GM18508 (cell line): ENCODE data around the gene ILF2.
"Not testable (repeated sequence)": the region's sequence is repeated elsewhere in the genome, so short reads cannot be mapped to it uniquely, and the experiment has no call there.

Experiments used
- ATAC-seq: cut with Tn5 transposase; IDR thresholded peaks from one replicate; pipeline ENCODE4 v1.9.1; 2021; ENCODE audit warnings: moderate number of reproducible peaks; ENCODE audit not compliant: insufficient read depth, unreplicated experiment

ILF2 gene

DNA sequence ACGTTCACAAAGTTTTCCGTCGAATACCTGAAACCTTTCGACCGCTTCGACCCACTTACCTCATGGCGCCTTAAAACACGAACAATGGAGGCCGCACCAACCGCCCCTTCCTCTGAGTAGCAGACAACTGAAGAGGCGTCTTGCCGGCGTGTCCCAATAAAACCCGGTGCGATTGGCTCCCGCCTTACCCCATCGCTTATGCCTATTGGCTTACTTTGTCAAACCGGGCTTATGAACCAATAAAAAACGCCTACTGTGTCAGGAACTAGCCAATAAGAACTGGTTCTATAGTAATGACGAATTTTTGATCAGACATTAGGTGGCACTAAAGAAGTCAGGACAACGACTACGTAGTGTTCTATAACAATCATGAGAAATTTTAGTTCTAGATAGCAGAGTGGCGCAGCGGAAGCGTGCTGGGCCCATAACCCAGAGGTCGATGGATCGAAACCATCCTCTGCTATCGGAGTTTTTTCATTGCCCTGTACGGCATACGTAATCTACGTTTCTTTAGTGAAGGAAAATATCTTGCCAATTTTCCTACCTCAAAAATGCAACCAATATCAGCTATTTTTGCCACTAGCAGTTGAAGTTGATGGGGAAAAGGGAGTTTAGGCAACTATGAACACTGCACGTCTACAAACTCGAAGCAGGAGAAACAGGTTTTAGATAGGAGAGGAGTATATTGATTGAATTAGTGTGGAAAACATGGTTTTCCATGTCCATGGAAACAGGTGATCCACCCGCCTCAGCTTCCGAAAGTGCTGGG is at the start of gene ILF2:
ILF2 (minus strand) TSS at position 135 of the 769 bp plus-strand sequence; CDS start at position 64, 71 bp downstream.
- peak; percentile 82 for ATAC-seq

DNA sequence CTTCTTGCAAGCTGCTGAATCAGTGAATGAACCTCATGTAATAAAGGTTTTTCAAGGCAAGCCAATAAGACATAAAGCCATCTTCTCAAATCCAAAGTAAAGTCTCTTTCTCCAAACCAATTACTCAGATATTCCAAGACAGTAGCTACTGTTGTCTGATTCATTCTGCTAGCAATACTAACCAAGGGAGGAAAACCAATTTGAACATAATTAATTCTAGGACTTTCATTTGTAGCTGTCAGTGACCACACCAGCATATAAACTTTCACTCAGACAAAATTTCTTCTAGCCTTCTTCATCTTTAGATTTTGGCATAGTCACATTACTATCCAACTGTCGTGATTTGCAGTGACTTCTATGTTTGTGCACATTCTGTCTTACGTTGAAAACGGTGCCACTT is 46.5 kb upstream of the ILF2 start:
- no peak for ATAC-seq

DNA sequence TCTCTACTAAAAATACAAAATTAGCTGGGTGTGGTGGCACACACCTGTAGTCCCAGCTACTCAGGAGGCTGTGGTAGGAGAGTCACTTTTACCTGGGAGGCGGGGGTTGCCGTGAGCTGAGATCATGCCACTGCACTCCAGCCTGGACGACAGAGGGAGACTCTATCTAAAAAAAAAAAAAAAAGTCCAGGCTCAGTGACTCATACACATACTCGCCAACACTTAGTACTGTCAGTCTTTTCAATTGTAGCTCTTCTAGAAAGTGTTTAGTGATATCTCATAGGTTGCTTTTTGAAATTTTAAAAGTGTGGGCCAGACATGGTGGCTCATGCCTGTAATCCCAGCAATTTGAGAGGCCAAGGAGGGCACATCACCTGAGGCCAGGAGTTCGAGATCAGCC is 45.4 kb upstream of the ILF2 start:
- not testable (repeated sequence) for ATAC-seq

DNA sequence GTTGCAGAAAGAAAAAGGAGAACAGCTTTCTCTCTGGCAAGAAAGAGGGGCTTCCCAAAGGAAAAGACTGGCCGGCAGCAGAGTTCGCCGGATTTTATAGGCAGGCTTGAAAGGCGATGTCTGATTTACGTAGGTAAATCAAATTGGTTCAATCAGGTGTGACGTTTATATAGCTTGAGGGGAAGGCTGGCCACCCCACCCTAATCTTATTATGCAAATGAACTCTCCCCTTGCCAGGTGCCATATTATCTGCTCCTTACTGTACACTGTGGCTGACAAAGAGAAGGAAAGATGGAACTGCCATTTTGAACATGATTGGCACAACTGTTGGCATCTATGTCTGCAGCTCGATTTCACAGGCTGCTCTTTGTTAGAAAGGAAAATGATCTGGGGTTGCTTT is 40.2 kb upstream of the ILF2 start:
- ATAC-seq: no peak

DNA sequence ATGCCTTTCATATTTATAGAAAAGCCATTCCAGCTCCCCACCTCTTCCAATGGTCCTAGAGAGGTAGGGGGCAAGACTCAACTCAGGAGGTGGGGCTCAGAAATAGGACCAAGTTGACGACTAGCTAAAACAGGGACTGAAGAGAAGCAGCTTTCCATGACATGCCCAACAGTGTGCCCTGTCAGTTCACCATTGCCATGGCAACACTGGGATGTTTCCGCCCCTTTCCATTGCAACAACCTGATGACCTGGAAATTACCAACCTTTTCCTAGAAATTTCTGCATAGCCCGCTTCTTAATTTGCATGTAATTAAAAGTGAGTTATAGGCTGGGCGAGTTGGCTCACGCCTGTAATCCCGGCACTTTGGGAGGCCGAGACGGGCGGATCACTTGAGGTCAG is 34.7 kb upstream of the ILF2 start:
- no peak for ATAC-seq

DNA sequence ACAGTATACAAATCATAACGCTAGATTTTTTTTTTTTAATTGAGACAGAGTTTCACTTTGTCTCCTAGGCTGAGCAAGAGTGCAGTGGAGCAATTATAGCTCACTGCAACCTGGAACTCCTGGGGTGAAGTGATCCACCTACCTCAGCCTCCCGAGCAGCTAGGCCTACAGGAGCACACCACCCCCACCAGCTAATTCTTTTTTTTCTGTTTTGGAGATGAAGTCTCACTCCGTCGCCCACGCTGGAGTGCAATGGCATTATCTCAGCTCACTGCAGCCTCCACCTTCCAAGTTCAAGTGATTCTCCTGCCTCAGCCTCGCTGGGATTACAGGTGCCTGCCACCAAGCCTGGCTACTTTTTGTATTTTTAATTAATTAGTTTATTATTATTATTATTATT is 29.0 kb upstream of the ILF2 start:
- ATAC-seq: no peak

DNA sequence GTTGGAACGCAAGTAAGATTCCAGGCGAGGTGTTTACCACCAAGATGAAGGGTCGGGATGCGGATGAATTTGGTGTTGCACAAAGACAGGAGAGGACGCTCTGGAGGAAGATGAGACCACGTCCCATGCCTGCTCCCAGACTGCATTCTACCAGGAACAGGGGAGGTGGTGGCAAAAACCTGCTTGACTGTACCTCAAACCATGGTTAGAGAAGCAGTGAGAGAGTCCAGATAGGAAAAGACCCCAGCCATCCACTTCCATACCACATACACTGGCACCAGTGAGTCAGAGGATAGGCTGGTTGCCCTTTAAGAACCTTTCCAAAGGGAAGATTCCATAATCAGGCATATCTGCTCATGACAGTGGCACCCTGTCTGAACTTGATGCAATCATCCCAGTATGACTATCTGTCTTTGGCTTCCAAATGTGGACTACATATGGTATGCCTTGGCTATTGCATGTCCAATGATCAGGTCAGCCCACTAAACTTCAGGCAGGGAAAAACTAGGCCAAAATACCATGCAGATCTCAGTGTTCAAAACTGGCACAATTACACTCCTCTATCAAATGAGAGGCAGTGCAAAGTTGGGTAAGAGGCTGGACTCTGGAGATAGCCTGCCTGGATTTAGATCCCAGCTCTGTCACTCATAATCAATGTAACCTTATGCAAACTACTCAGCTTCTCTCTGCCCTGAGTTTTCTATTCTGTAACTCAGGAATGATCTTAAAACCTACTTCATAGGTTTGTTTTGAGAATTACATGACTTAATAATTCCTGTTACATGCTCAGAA is 28.3 kb upstream of the ILF2 start:
- no peak for ATAC-seq

DNA sequence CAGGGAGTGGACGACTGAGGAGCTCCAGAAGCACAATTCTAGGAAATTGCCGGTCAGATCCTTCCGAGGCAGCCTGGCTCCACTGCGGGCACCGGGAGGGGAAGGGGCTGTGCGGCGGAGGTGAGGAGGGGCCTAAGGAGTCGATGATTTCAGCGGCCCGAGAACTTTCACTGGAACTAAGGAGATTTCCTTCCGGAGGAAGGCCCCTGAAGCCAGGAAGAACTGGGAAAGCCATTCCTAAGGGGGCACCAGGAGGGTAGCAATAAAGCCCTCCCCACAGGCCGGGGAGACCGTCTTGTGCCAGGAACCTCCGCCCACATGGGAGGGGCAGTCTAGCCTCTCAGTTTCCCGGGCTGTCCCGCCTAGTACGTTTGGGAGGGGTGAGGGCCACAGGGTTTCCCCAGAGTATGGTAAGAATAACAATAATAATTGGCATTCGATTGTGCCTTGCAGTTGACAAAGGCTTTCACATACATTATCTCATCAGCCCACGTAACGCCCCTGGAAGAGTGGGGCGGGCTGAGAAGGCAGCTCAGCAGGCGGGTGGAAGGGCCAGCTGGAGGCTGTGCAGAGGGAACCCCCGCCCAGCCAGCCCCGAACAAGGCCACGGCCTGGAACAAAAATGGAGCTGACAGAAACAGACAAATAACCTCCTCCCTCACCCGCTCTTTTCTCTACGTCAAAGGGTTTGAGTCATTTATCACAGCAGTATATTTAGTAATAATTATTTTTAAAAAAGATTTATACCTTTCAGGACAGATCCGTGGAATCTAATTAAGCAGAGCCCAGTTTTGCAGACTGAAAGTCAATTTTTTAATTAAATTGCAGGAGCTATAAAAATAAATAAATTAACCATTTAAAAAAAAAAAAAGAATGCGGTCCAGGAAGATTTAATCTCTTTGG is 27.5 kb upstream of the ILF2 start:
- no peak for ATAC-seq

DNA sequence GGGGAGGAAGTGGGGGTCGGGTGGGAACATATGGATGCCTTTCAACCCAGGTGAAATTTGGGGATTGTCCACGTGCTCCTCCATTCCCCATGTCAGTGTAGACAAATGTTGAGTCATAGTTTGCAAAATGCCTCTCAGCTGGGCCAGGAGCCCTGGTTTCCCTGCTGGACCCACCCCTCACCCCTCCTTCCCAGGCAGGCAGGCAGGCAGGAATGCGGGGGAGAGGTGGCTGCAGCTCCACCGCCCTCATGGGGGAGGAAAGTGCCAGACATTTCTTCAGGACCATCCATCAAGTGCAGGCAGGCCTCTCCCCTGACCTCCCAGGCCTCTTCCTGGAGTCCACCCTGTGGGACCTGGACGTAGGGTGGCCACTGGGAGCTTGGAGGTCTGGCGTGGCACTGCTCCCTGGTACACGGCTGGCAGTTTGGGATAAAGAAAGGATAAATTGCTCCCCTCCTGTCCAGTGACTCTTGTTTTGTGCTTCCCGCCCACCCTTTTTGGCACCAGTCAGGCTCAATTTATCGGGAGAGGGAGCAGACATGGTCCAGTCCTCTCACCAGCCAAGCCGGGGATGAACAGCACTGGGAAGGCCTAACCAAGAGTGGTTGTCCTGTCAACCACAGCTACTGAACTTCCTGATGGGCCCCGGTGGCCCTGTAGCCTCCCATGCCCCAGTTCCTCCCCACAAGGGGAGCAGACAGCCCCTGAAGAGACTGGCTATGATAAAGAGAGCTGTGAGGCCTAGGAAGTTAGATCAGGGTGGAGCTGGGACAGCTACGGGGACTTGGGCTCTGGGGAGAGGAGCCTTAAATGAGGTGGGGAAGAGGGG is 26.6 kb upstream of the ILF2 start:
- ATAC-seq: no peak

DNA sequence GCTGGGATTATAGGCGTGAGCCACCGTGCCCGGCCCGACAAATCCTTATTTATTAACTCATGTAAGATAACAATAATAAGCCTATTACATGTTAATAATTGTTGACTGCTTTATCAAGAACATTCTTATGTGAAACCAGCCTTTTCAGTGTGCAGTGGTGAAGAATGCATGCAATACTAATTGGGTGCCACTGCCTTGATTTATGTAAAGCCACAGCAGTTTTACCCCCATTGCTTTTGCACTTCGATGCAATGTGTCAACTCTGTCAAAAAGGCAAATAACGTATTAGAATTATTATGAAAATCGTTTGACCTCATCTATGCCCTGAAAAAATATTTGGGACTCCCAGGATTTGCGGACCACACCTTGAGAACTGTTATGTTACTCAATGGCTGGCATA is 25.9 kb upstream of the ILF2 start:
- no peak for ATAC-seq

DNA sequence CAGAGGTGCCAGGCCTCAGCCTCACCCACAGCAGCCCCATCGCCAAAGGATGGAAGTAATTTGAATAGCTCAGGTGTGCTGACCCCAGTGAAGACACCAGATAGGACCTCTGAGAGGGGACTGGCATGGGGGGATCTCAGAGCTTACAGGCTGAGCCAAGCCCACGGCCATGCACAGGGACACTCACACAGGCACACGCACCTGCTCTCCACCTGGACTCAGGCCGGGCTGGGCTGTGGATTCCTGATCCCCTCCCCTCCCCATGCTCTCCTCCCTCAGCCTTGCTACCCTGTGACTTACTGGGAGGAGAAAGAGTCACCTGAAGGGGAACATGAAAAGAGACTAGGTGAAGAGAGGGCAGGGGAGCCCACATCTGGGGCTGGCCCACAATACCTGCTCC is 22.7 kb upstream of the ILF2 start:
- ATAC-seq: no peak

DNA sequence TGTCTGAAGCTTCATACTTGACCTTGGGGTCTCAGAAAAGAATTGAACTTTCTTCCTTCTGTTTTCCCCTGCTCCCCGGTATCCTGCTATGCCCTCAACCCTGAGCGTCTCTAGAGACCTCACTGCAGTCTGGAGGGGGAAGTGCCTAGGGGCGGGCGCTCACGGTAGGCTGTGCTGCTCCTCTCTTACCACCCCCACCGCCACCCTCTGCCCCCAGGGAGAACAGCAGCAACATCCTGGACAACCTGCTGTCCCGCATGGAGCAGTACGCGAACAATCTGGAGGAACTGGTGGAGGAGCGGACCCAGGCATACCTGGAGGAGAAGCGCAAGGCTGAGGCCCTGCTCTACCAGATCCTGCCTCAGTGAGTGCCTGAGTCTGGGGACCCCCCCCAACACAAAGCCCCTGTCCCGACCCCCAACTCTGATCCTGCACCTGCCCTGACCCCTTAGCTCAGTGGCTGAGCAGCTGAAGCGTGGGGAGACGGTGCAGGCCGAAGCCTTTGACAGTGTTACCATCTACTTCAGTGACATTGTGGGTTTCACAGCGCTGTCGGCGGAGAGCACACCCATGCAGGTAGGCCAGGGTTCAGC is 18.0 kb upstream of the ILF2 start:
- ATAC-seq: no peak

DNA sequence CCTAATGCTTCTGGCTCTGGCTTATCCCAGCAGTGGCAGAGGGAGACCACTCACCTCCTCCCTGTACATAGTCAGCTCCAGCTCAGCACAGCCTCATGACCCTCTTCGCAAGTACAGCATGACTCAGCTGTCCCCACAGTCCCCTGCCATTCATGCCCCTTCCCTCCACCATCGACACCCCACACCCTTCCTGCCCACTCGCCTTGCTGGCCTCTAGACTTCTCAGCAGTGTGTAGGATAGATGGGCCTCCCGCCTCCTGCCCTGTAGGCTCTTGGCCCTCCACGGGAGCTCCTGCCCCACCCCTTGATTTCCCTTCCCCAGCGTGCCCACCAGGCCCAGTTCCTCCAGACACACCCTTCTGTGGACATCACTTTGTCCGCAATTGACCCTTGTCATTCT is 17.5 kb upstream of the ILF2 start:
- no peak for ATAC-seq

DNA sequence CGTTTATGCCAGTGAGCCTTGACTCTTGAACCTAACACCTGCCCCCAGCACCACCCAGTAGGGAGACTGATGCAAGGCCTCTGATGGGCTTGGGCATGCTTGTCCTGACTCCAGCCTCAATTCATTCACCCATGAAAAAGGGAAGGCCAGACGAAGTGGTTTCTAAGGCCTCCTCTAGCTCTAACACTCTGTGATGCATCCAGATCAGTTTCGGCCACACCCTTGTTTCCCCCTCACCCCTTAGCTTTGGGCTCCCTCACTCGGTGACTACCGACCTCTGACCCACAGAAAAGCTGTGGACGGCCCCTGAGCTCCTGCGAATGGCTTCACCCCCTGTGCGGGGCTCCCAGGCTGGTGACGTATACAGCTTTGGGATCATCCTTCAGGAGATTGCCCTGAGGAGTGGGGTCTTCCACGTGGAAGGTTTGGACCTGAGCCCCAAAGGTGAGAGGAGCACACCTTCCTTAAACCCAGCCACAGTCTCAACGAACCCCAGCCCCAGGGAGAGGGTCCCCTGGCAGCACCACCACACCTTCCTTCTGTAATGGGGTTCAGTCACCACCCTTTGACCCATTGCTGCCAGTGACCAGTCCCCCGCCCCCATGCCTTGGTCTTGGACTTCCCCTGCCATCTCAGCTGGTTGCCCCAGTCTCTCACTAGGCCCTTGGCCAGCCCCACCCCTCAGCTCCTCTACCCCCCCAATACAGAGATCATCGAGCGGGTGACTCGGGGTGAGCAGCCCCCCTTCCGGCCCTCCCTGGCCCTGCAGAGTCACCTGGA is 16.7 kb upstream of the ILF2 start:
- ATAC-seq: no peak

DNA sequence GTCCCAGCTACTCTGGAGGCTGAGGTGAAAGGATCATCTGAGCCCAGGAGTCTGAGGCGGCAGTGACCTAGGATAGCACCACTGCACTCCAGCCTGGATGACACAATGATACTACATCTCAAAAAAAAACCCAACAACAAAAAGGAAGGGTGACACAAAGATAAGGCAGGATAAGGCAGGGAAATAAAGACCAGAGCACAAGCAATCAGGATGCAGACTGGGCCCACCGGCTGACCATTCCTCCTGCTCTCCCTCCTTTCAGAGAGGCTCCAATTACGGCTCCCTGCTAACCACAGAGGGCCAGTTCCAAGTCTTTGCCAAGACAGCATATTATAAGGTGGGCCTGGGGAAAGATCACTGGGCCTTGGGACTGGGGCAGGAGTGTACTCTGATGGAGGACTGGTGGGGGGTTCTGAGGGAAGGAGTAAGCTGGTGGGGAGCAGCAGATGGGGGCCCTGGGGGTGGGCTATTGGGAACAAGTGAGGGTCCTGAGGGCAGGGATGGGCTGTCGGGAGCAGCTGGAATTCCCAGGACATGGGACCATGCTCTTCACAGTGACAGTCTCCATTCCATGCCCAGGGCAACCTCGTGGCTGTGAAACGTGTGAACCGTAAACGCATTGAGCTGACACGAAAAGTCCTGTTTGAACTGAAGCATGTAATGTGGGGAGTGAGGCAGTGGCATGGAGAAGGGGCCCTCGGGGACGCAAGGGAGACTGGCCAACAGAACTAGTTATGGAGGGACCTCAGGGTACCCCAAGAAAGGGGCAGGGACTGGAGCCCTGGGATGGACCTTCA is 14.9 kb upstream of the ILF2 start:
- no peak for ATAC-seq

DNA sequence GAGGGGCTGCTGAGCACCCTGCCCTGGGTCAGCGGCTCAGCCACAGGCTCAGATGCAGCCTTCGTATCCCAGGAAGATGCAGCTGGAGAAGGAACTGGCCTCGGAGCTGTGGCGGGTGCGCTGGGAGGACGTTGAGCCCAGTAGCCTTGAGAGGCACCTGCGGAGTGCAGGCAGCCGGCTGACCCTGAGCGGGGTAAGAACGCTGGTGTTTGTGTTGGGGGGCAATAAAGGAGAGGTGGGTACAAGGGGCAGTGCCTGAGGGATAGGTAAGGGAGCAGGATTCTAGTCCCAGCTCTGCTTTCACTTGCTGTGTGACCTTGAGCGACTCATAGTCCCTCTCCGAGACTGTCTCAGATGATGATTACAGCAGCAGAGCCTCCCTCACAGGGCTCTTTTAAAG is 14.1 kb upstream of the ILF2 start:
- no peak for ATAC-seq

DNA sequence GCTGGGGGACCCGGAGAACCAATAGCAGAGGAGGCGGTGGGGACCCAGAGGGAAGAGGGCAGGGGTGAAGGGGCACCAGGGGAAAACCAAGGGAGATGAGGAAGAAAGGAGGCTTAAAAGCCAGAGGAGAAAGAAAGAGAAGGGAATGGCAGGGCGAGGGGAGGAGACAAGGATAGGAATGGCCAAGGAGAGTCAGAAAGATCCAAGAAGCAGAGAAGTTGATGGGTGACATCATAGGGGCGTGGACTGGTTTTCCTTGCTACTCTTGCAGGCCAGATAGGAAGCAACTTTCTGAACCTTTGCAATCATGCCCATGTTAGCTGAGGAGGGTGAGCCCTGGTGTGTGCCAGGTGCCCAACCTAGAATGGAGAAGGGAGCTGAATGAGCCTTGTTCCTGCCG is 13.1 kb upstream of the ILF2 start:
- no peak for ATAC-seq

DNA sequence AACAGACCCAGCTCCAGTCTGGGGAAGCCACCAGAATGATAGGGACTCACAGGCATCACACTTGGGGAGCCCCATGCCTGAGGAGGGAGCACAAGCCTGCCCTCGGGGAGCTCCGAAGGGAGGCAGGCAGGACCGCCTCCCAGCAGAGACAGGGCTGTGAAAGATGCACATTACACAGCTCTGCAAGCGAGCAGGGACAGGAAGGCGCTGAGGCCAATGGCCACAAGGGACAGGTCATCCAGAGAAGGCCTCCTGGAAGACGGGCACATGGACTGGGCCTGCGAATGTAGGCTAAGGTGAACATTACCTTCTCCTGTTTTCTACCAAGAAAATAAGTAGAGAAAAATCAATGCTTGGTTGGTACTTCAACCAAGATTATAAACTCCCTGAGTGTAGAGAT is 11.9 kb upstream of the ILF2 start:
- no peak for ATAC-seq
